UCSD-AML1 (cell line): ENCODE results near the gene PLPPR3.
"Not testable (repeated sequence)": the region's sequence is repeated elsewhere in the genome, so short reads cannot be mapped to it uniquely, and the experiment has no call there.

Experiments
- DNase-seq: peaks from one replicate; lab custom pipeline; 2025; ENCODE audit not compliant: unreplicated experiment; lab: John Stamatoyannopoulos, UW

The PLPPR3 gene

GRCh38 chr19:853614-854220 is 32.0 kb upstream of the PLPPR3 start:
- not testable (repeated sequence) for DNase-seq

- no peak for DNase-seq
Observed at GRCh38 chr19:853014-853585, 31.3 kb upstream of the PLPPR3 start.

- no peak for DNase-seq
Observed at GRCh38 chr19:852136-853013, 30.6 kb upstream of the PLPPR3 start, which contains the start of gene ELANE. Gene ELANE (plus strand): TSS chr19:852303. CDS start chr19:852329, 26 bp downstream.

GRCh38 chr19:850979-851335 is 29.2 kb upstream of the PLPPR3 start:
- DNase-seq = no peak

GRCh38 chr19:850221-850978 is 28.6 kb upstream of the PLPPR3 start:
- no peak for DNase-seq

GRCh38 chr19:849195-849594 is 27.4 kb upstream of the PLPPR3 start:
- not testable (repeated sequence) for DNase-seq

GRCh38 chr19:848386-848921 is 26.7 kb upstream of the PLPPR3 start:
- no peak for DNase-seq

- DNase-seq = no peak
Observed at GRCh38 chr19:845707-846521, 24.2 kb upstream of the PLPPR3 start.

GRCh38 chr19:844546-844971 is 22.8 kb upstream of the PLPPR3 start:
- DNase-seq = no peak

GRCh38 chr19:843836-844545 is 22.2 kb upstream of the PLPPR3 start:
- no peak for DNase-seq

- no peak for DNase-seq
Observed at GRCh38 chr19:843180-843835, 21.6 kb upstream of the PLPPR3 start.

GRCh38 chr19:842802-843179 is 21.0 kb upstream of the PLPPR3 start:
- not testable (repeated sequence) for DNase-seq

GRCh38 chr19:840519-841206 is 18.9 kb upstream of the PLPPR3 start, which contains the start of gene PRTN3:
Gene PRTN3 (plus strand): TSS chr19:840999. CDS start chr19:841009, 10 bp downstream.
- DNase-seq = no peak

GRCh38 chr19:835210-835810 is 13.6 kb upstream of the PLPPR3 start:
- DNase-seq = no peak

GRCh38 chr19:834216-834615 is 12.5 kb upstream of the PLPPR3 start:
- no peak for DNase-seq

- no peak for DNase-seq
Observed at GRCh38 chr19:831407-832369, 9.9 kb upstream of the PLPPR3 start.
